GM12878 (cell line): ENCODE data around the gene ARHGAP27. TPM values are rescaled to one million over a fixed set of nuclear protein-coding genes. Genes with fewer than 3 reads are reported as not detected.

Experiments
- ATAC-seq: fragments of 200-7000 bp; cut with Tn5 transposase; 3 replicates; pipeline ENCODE4 v1.9.1; 2020; ENCODE audit warnings: mild to moderate bottlenecking, moderate library complexity
- BruUV-seq: library from RNA; stranded (reverse); fragments of 400-500 nt; replicated peaks from 2 replicates; lab custom pipeline; 2021; lab: Mats Ljungman, UMichigan
- CTCF ChIA-PET: fragments of 300-600 bp; sonication (Branson Sonifier 250); formaldehyde crosslinking; extraction: SDS; loops from one replicate; lab custom pipeline; 2021; ENCODE audit warnings: inconsistent platforms; lab: Yijun Ruan, JAX
- POLR2A ChIA-PET: fragments of 350-600 bp; formaldehyde crosslinking; extraction: SDS; loops from one replicate; lab custom pipeline; 2021; ENCODE audit warnings: inconsistent platforms; lab: Charles Lee
- RAD21 ChIA-PET: fragments of 300-600 bp; sonication (Branson Sonifier 250); formaldehyde crosslinking; loops from one replicate; lab custom pipeline; 2023; ENCODE audit warnings: antibody characterized with exemption; ENCODE audit not compliant: unreplicated experiment; lab: Charles Lee
- SMC1A ChIA-PET: fragments of 300-600 bp; sonication (Branson Sonifier 250); formaldehyde crosslinking; loops from one replicate; lab custom pipeline; 2023; ENCODE audit not compliant: unreplicated experiment, uncharacterized antibody; lab: Charles Lee
- DNase-seq: peaks from one replicate; pipeline ENCODE4 v3.0.0-alpha.2; 2011; ENCODE audit warnings: low read depth, low spot score
- FAIRE-seq: peaks from 3 replicates; lab custom pipeline; 2011; peaks lifted over from hg19 to GRCh38; lab: Jason Lieb, UNC
- H2AFZ ChIP-seq: 2 replicates; pipeline ENCODE4 v1.6.0; 2011; ENCODE audit warnings: low read depth, low read length, control low read depth; ENCODE audit not compliant: control insufficient read depth
- H3K27ac ChIP-seq: 2 replicates; pipeline ENCODE4 v1.5.1; 2011; ENCODE audit warnings: control low read depth; ENCODE audit not compliant: control insufficient read depth, insufficient read depth
- H3K27me3 ChIP-seq, 2 experiments: replicated peaks in 1 of 2; 2 replicates each; pipeline versions ENCODE4 v1.6.0 to v1.6.1; 2011; ENCODE audit warnings: low read length in 1 of 2; ENCODE audit not compliant: control insufficient read depth in 2 of 2, insufficient read depth in 2 of 2
- H3K36me3 ChIP-seq, 2 experiments: 2 replicates each; pipeline ENCODE4 v1.5.1; 2011; ENCODE audit warnings: low read length in 1 of 2; ENCODE audit not compliant: control insufficient read depth in 2 of 2, insufficient read depth in 2 of 2
- H3K4me1 ChIP-seq: 2 replicates; pipeline ENCODE4 v1.6.1; 2011; ENCODE audit warnings: mild to moderate bottlenecking, low read length, moderate library complexity, mixed read lengths; ENCODE audit not compliant: control insufficient read depth, insufficient read depth
- H3K4me2 ChIP-seq: 2 replicates; pipeline ENCODE4 v1.6.0; 2011; ENCODE audit warnings: control low read depth; ENCODE audit not compliant: control insufficient read depth, insufficient read depth
- H3K4me3 ChIP-seq: fragments of 200-600 bp; sonication (generic); 2 replicates; pipeline ENCODE4 v1.5.1; 2016
- H3K79me2 ChIP-seq: 2 replicates; pipeline ENCODE4 v1.6.0; 2011; ENCODE audit warnings: low read length; ENCODE audit not compliant: control insufficient read depth, insufficient read depth
- H3K9ac ChIP-seq: 2 replicates; pipeline ENCODE4 v1.8.0; 2011; ENCODE audit warnings: low read length, control low read depth, mixed read lengths; ENCODE audit not compliant: control insufficient read depth, insufficient read depth
- H3K9me3 ChIP-seq: replicated peaks from 3 replicates; pipeline ENCODE4 v1.5.1; 2011; ENCODE audit warnings: mild to moderate bottlenecking, low read length; ENCODE audit not compliant: control insufficient read depth, insufficient read depth
- H4K20me1 ChIP-seq: 2 replicates; pipeline ENCODE4 v1.6.0; 2011; ENCODE audit not compliant: control insufficient read depth, insufficient read depth
- BACH1 ChIP-seq: fragments of 450-650 bp; IDR thresholded peaks from 2 replicates; pipeline ENCODE4 v1.6.1; 2017; ENCODE audit warnings: mild to moderate bottlenecking, borderline replicate concordance
- CEBPZ ChIP-seq: fragments of 150-350 bp; IDR thresholded peaks from 2 replicates; pipeline ENCODE4 v1.6.1; 2016; ENCODE audit warnings: low read depth, low read length
- LARP7 ChIP-seq: fragments of 450-650 bp; IDR thresholded peaks from 2 replicates; pipeline ENCODE4 v1.6.1; 2017; ENCODE audit warnings: mild to moderate bottlenecking
- RBBP5 ChIP-seq: fragments of 200-600 bp; sonication (generic); conservative IDR thresholded peaks from 2 replicates; pipeline ENCODE4 v1.6.1; 2016
- SIN3A ChIP-seq: IDR thresholded peaks from 2 replicates; pipeline ENCODE4 v1.6.1; 2012; ENCODE audit warnings: low read depth, low read length, improper control_type of control experiment
- WGBS: methylation state at CpG from one replicate; pipeline ENCODE4 v1.1.6; 2016; ENCODE audit warnings: low lambda C conversion rate; ENCODE audit not compliant: insufficient replicate concordance, insufficient coverage; ENCODE audit errors: missing lambda C conversion rate; 5-methylcytosine and 5-hydroxymethylcytosine counted together
- in situ Hi-C: fragments of 300-500 bp; cut with MboI; formaldehyde crosslinking; loops from 9 replicates; pipeline ENCODE4 v1.14.3; 2018; ENCODE audit warnings: mixed read lengths
- intact Hi-C: fragments of 100-400 bp; cut with micrococcal nuclease; formaldehyde crosslinking; loops from one replicate; pipeline ENCODE4 v1.14.2; 2022; ENCODE audit not compliant: unreplicated experiment
- polyA plus RNA-seq, 11 experiments: library from polyadenylated mRNA; depleted of rRNA in 4 of 11; unstranded in 6 of 11; stranded (reverse) in 5 of 11; fragments of >200 nt; fragmentation: Nextera tagmentation in 4 of 11; fragmentation: Illumina TruSeq in 1 of 11; extraction: Ambion mirVana in 4 of 11; extraction: Trizol in 1 of 11; gene quantifications; 1 replicate in 1 of 11; 2 replicates in 10 of 11; pipeline versions ENCODE4 v1.2.1 to v1.2.3, GENCODE V29; 2011 to 2016; ENCODE audit warnings: inconsistent platforms in 2 of 11, missing spikeins in 2 of 11, low read depth in 1 of 11
- total RNA-seq, 4 experiments: library from RNA; depleted of rRNA in 3 of 4; stranded (reverse); fragments of >200 nt in 3 of 4; fragmentation: Illumina TruSeq in 1 of 4; extraction: Trizol in 1 of 4; gene quantifications; 2 replicates each; pipeline versions ENCODE4 v1.2.1 to v1.2.3, GENCODE V29; 2013 to 2021

ARHGAP27 gene
- total and polyA plus RNA-seq, 10 of the 15 experiments (the other 5 are each of a cell fraction or from before 2014, with no cell fraction given), result 0.64 to 45.7 (median 17.7) TPM

- no peak for TF ChIP-seq CEBPZ
- TF ChIP-seq, all 136 proteins: peak for 23
Observed at GRCh38 chr17:45410144-45411091, 22.3 kb downstream of the ARHGAP27 start (continued).

GRCh38 chr17:45409659-45410076 lies 23.0 kb downstream of the ARHGAP27 start:
- in situ Hi-C loops, result loop anchor here (25.0 kb wide), 1 partner anchor 428 kb away; the partner anchor contains the start of gene SPPL2C
- 0 out of 2 replicates have a peak, but pooled peaks have one; percentile 45 for TF ChIP-seq LARP7
- no peak for TF ChIP-seq RBBP5
- 0 out of 2 replicates have a peak, but pooled peaks have one; percentile 14 for TF ChIP-seq SIN3A
- TF ChIP-seq BACH1, result 0 out of 2 replicates have a peak, but pooled peaks have one; percentile 20
- ChIA-PET POLR2A (interaction anchor here (0.5 to 1.7 kb wide), 10 partner anchors 8 to 256 kb away, joined by 3 to 5 read pairs (median 4); partner anchors contain the start of gene MAP3K14), CTCF (interaction anchor here (1.0 to 5.8 kb wide), 4 partner anchors 16 to 98 kb away, joined by 3 to 67 read pairs (median 22); no protein-coding TSS in a partner anchor), SMC1A (interaction anchor here (0.6 to 1.9 kb wide), 7 partner anchors 8 to 276 kb away, joined by 3 to 7 read pairs (median 4); partner anchors contain the start of gene PLEKHM1), RAD21 (interaction anchor here (1.2 to 2.8 kb wide), 3 partner anchors 19 to 93 kb away, joined by 3 to 7 read pairs (median 5); partner anchors contain the start of gene MAP3K14)
- Histone ChIP-seq H3K4me1 (peaks cover 45% of the 10 kb centered on the region), H3K79me2 (peaks cover 37% of the 10 kb centered on the region), H2AFZ (no peak overlapping the region; the same call in 1 of the 2 replicates), H3K4me3 (peak overlapping the region; percentile 89), H3K27ac (peak overlapping the region; percentile 92), H3K27me3 (no peaks in the 10 kb centered on the region), H3K4me2 (peak overlapping the region; percentile 94), H3K9ac (peak overlapping the region; percentile 91), H3K9me3 (no peaks in the 10 kb centered on the region), H4K20me1 (no peaks in the 10 kb centered on the region), H3K36me3 (peaks cover 2 to 6% of the 10 kb centered on the region in 2 experiments)
- intact Hi-C loops, result no loop called here
- FAIRE-seq (no peak), ATAC-seq (peak; percentile 37), DNase-seq (no peak)
- WGBS, result 0% methylated on average over 4 of the region's 5 CpGs
- TSS peak; percentile 63 for BruUV-seq
